Ovary (tissue), 3 donors: ENCODE measurements around the gene RTCA.

Experiments
- CTCF ChIP-seq, 3 donors: fragments of 450-650 bp in 2 of 3; fragments of 200-600 bp in 1 of 3; IDR thresholded peaks; one replicate each; pipeline versions ENCODE4 v1.5.1 to v1.8.0; 2016 to 2022; ENCODE audit warnings: antibody characterized with exemption in 3 of 3, mild to moderate bottlenecking in 1 of 3
- POLR2A ChIP-seq: fragments of 450-650 bp; IDR thresholded peaks from one replicate; pipeline ENCODE4 v1.6.1; 2017; ENCODE audit warnings: antibody characterized with exemption, mild to moderate bottlenecking, moderate library complexity
- donor health status: DM: no; HTN: no; CAD: no.

DNA sequence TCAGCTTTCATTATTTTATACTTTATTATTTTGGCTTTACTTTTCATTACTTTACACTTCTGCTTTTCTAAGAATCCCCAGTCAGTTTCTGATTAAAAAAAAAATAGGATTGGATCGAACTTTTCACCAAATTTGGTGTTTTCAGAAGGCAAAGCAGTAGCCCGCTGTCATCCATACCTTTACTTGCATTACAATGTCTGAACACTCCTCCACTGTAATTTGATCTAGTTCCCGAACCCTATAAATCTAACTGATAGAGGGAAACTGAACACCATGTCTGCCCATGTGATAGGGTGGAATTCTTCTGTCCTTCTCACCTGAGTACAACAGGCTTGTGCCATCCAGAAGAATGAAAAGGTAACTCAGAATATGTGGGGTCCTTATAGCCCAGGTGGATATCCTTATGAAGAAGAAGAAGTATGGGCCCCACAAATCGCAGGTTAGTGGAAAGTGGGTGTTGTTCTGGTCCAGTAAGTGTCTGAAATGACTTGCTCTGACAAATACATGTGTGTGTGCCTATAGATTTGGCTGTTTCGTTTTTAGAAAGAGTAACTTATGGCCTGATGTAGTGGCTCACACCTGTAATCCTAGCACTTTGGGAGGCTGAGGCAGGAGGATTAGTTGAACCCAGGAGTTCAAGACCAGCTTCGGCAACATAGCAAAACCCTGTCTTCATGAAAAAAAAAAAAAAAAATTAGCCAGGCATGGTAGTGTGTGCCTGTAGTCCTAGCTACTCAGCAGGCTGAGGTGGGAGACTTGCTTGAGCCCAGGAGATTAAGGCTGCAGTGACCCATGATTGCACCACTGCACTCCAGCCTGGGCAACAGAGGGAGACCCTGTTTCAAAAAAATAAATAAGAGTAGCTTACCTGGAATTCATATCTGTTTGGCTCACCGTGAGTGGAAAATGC, 59.7 kb downstream of the RTCA start:
- no peak for TF ChIP-seq CTCF (IDR thresholded peaks at IDR 0.05)
- no peak for TF ChIP-seq POLR2A
